ENCODE data around the gene FDX1.

GRCh38 chr11:110493346-110493745 is 63.6 kb downstream of the FDX1 start:
- TF ChIP-seq CTCF (conservative IDR thresholded peaks at IDR 0.05) (no peak), EZH2 (IDR thresholded peaks at IDR 0.05; ENCODE audit: low read depth) (no peak)

All from PC-9 (cell line).